HepG2 (cell line): ENCODE measurements around the gene PDPK1. TPM values are rescaled to one million over a fixed set of nuclear protein-coding genes. Genes with fewer than 3 reads are reported as not detected.

Experiments
- ATAC-seq: fragments of 200-7000 bp; cut with Tn5 transposase; 3 replicates; pipeline ENCODE4 v1.9.1; 2020; ENCODE audit warnings: mild to moderate bottlenecking, moderate library complexity
- BruUV-seq: library from RNA; stranded (reverse); fragments of 400-500 nt; replicated peaks from 2 replicates; lab custom pipeline; 2021; lab: Mats Ljungman, UMichigan
- CTCF ChIA-PET: fragments of 300-600 bp; formaldehyde crosslinking; extraction: SDS; loops from one replicate; lab custom pipeline; 2021; ENCODE audit warnings: low total read pairs, inconsistent platforms, low intra/inter-chr PET ratio; lab: Yijun Ruan, JAX
- POLR2A ChIA-PET: fragments of 350-600 bp; sonication (Branson Sonifier 250); formaldehyde crosslinking; loops from one replicate; lab custom pipeline; 2020; ENCODE audit warnings: antibody characterized with exemption, inconsistent platforms; lab: Yijun Ruan, JAX
- DNase-seq: peaks from one replicate; pipeline ENCODE4 v3.0.0-alpha.2; 2015; ENCODE audit warnings: low spot score
- FAIRE-seq: peaks from 3 replicates; lab custom pipeline; 2011; peaks lifted over from hg19 to GRCh38; lab: Jason Lieb, UNC
- H2AFZ ChIP-seq: one replicate; pipeline ENCODE4 v1.6.1; 2011; ENCODE audit warnings: low read length, inconsistent platforms
- H3K27ac ChIP-seq: fragments of 300-600 bp; 3 replicates; pipeline ENCODE4 v1.8.0; 2011; ENCODE audit warnings: mixed run types, mild to moderate bottlenecking, mixed read lengths, low read length, inconsistent platforms; ENCODE audit not compliant: insufficient read depth; ENCODE audit errors: extremely low read length
- H3K27me3 ChIP-seq, 2 experiments: fragments of 200-600 bp in 1 of 2; 2 replicates in 1 of 2; 3 replicates in 1 of 2; pipeline versions ENCODE4 v1.6.0 to v1.8.0; 2011; ENCODE audit warnings: low read length in 2 of 2, mild to moderate bottlenecking in 2 of 2, moderate library complexity in 2 of 2, inconsistent platforms in 1 of 2; ENCODE audit not compliant: insufficient read depth in 2 of 2, control insufficient read depth in 1 of 2
- H3K36me3 ChIP-seq, 2 experiments: fragments of 200-600 bp in 1 of 2; replicated peaks in 1 of 2; 2 replicates in 1 of 2; 3 replicates in 1 of 2; pipeline versions ENCODE4 v1.5.1 to v1.8.0; 2011; ENCODE audit warnings: low read length in 2 of 2, inconsistent platforms in 1 of 2; ENCODE audit not compliant: insufficient read depth in 2 of 2, control insufficient read depth in 1 of 2
- H3K4me1 ChIP-seq: 2 replicates; pipeline ENCODE4 v1.5.1; 2012; ENCODE audit warnings: low read length, inconsistent platforms; ENCODE audit not compliant: insufficient read depth
- H3K4me2 ChIP-seq: 2 replicates; pipeline ENCODE4 v1.6.0; 2011; ENCODE audit warnings: low read depth, low read length, inconsistent platforms
- H3K4me3 ChIP-seq, 3 experiments: fragments of 200-600 bp in 1 of 3; sonication (generic), shearing (Covaris generic) in 1 of 3; replicated peaks in 1 of 3; 2 replicates each; pipeline ENCODE4 v1.5.1; 2011 to 2016; ENCODE audit warnings: low read length in 3 of 3, inconsistent platforms in 2 of 3, low read depth in 2 of 3, mild to moderate bottlenecking in 2 of 3, control low read depth in 1 of 3, mixed read lengths in 1 of 3; ENCODE audit not compliant: insufficient read depth in 1 of 3
- H3K79me2 ChIP-seq: one replicate; pipeline ENCODE4 v1.6.1; 2011; ENCODE audit warnings: low read length, inconsistent platforms; ENCODE audit not compliant: insufficient read depth
- H3K9ac ChIP-seq: 2 replicates; pipeline ENCODE4 v1.6.0; 2011; ENCODE audit warnings: mild to moderate bottlenecking, low read depth, low read length, inconsistent platforms; ENCODE audit not compliant: insufficient read depth
- H3K9me3 ChIP-seq: 2 replicates; pipeline ENCODE4 v1.5.1; 2012; ENCODE audit warnings: mild to moderate bottlenecking, low read length
- H4K20me1 ChIP-seq: 2 replicates; pipeline ENCODE4 v1.6.0; 2011; ENCODE audit warnings: inconsistent platforms, mild to moderate bottlenecking, low read length, moderate library complexity; ENCODE audit not compliant: insufficient read depth
- BATF2 ChIP-seq: sonication (generic); formaldehyde crosslinking; IDR thresholded peaks from 2 replicates; pipeline ENCODE4 v1.8.0; 2022; ENCODE audit warnings: mild to moderate bottlenecking, missing genetic modification reagents, moderate library complexity
- CBFB ChIP-seq: sonication (generic); formaldehyde crosslinking; IDR thresholded peaks from 2 replicates; pipeline ENCODE4 v1.4.0; 2020; ENCODE audit warnings: missing genetic modification reagents
- GABPA ChIP-seq, 2 experiments: IDR thresholded peaks; 2 replicates each; pipeline ENCODE4 v1.6.1; 2011 to 2016; ENCODE audit warnings: low read depth in 2 of 2, low read length in 1 of 2, missing biosample characterization in 1 of 2, missing genetic modification characterization in 1 of 2
- HNRNPK ChIP-seq: fragments of 200-400 bp; formaldehyde crosslinking; IDR thresholded peaks from 2 replicates; pipeline ENCODE4 v1.6.1; 2018; ENCODE audit warnings: low read length, low read depth, moderate library complexity, mild to moderate bottlenecking; ENCODE audit not compliant: poor library complexity, severe bottlenecking
- HNRNPL ChIP-seq: fragments of 200-400 bp; formaldehyde crosslinking; IDR thresholded peaks from 2 replicates; pipeline ENCODE4 v1.6.1; 2017; ENCODE audit warnings: mild to moderate bottlenecking, low read depth, low read length
- MEIS2 ChIP-seq: sonication (generic); formaldehyde crosslinking; IDR thresholded peaks from 2 replicates; pipeline ENCODE4 v1.9.0; 2021; ENCODE audit warnings: mild to moderate bottlenecking, missing genetic modification reagents
- NBN ChIP-seq: fragments of 450-650 bp; conservative IDR thresholded peaks from 2 replicates; pipeline ENCODE4 v1.6.1; 2017
- POLR2AphosphoS2 ChIP-seq: IDR thresholded peaks from 2 replicates; pipeline ENCODE4 v1.6.1; 2011; ENCODE audit warnings: low read depth, low read length, improper control_type of control experiment
- RFX3 ChIP-seq: IDR thresholded peaks from 2 replicates; pipeline ENCODE4 v1.6.1; 2016; ENCODE audit warnings: missing biosample characterization, missing genetic modification reagents
- ZNF451 ChIP-seq: sonication (generic); formaldehyde crosslinking; IDR thresholded peaks from 2 replicates; pipeline ENCODE4 v1.5.0; 2020; ENCODE audit warnings: mild to moderate bottlenecking, missing genetic modification reagents
- ZNF720 ChIP-seq: sonication (generic); formaldehyde crosslinking; IDR thresholded peaks from 2 replicates; pipeline ENCODE4 v1.4.0; 2020; ENCODE audit warnings: missing genetic modification reagents
- WGBS: methylation state at CpG from one replicate; pipeline ENCODE4 v1.1.6; 2017; ENCODE audit warnings: low lambda C conversion rate; 5-methylcytosine and 5-hydroxymethylcytosine counted together
- in situ Hi-C: cut with HindIII; loops from 2 replicates; pipeline ENCODE4 v1.10.0; 2017; ENCODE audit warnings: low pct_unique_long_range_greater_than_20kb; ENCODE audit not compliant: extremely low pct_ligation_motif_present
- intact Hi-C: fragments of 100-400 bp; cut with micrococcal nuclease; formaldehyde crosslinking; loops from one replicate; pipeline ENCODE4 v1.10.0; 2022; ENCODE audit not compliant: unreplicated experiment
- polyA plus RNA-seq, 8 experiments: library from polyadenylated mRNA; depleted of rRNA in 3 of 8; stranded (reverse) in 7 of 8; unstranded in 1 of 8; fragments of >200 nt; fragmentation: Illumina TruSeq in 4 of 8; extraction: Trizol in 4 of 8; gene quantifications; 2 replicates each; pipeline versions ENCODE4 v1.2.1 to v1.2.3, GENCODE V29; 2011 to 2016; ENCODE audit warnings: low read depth in 4 of 8, missing spikeins in 1 of 8, mixed read lengths in 1 of 8; ENCODE audit not compliant: insufficient read depth in 1 of 8
- total RNA-seq, 5 experiments: library from RNA; depleted of rRNA; stranded (reverse); fragments of >200 nt; fragmentation: Illumina TruSeq; extraction: Trizol; gene quantifications; 2 replicates each; pipeline ENCODE4 v1.2.3, GENCODE V29; 2016; ENCODE audit warnings: low read depth in 1 of 5
- TF ChIP-seq, protein P1 (sequence below): sonication (generic); formaldehyde crosslinking; IDR thresholded peaks from 2 replicates; pipeline ENCODE4 v1.8.1; 2023; ENCODE audit warnings: mild to moderate bottlenecking, missing genetic modification reagents
- TF ChIP-seq, protein P2 (sequence below): sonication (generic); formaldehyde crosslinking; IDR thresholded peaks from 2 replicates; pipeline ENCODE4 v1.5.0; 2020; ENCODE audit warnings: mild to moderate bottlenecking, missing genetic modification reagents, borderline replicate concordance
- TF ChIP-seq, protein P3 (sequence below): sonication (generic); formaldehyde crosslinking; IDR thresholded peaks from 2 replicates; pipeline ENCODE4 v1.4.0; 2020; ENCODE audit warnings: missing genetic modification reagents; ENCODE audit errors: not compliant biosample characterization

PDPK1 gene
- total and polyA plus RNA-seq, 2 of the 13 experiments (the other 11 are each of a cell fraction or from before 2014, with no cell fraction given) = 59.6 to 129 TPM

GRCh38 chr16:2501946-2502895 lies 35.6 kb upstream of the PDPK1 start (continued):
- no peak for TF ChIP-seq ZNF720 (CRISPR knock-in tag)
- TF ChIP-seq, protein P1, sequence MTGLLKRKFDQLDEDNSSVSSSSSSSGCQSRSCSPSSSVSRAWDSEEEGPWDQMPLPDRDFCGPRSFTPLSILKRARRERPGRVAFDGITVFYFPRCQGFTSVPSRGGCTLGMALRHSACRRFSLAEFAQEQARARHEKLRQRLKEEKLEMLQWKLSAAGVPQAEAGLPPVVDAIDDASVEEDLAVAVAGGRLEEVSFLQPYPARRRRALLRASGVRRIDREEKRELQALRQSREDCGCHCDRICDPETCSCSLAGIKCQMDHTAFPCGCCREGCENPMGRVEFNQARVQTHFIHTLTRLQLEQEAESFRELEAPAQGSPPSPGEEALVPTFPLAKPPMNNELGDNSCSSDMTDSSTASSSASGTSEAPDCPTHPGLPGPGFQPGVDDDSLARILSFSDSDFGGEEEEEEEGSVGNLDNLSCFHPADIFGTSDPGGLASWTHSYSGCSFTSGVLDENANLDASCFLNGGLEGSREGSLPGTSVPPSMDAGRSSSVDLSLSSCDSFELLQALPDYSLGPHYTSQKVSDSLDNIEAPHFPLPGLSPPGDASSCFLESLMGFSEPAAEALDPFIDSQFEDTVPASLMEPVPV (CRISPR knock-in tag) = no peak
- 0 out of 2 replicates have a peak, but pooled peaks have one; percentile 13 for TF ChIP-seq HNRNPL

DNA sequence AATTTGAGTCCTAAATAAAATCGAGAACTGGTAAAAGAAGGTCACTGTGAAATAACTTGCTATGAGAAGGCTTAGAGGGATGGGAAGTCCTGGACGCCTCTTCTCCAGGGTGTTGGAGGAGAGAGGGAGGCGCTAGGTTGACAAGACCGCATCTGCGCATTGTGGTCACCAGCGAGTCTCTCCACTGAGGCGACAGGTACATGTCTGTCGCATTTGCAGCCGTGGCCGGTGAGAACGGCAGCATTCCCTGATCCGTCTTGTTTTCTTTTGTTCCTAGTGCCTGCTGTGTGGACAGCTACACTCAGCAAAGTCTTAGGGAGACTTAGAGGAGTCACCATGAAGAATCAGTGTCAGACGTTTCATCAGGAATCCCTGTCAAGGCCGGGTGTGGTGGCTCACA lies 32.1 kb upstream of the PDPK1 start:
- ChIA-PET CTCF (no interaction called here), POLR2A (no interaction called here)
- Histone ChIP-seq H4K20me1 (no peaks in the 10 kb centered on the region), H3K9me3 (no peaks in the 10 kb centered on the region), H3K36me3 (peaks cover 0 to 2% of the 10 kb centered on the region in 2 experiments; a peak in 1 of 5 replicates), H3K9ac (no peak overlapping the region), H3K27ac (no peak overlapping the region), H2AFZ (no peak overlapping the region), H3K27me3 (no peaks in the 10 kb centered on the region), H3K4me3 (no peak overlapping the region), H3K4me1 (peaks cover 22% of the 10 kb centered on the region), H3K4me2 (no peak overlapping the region), H3K79me2 (no peaks in the 10 kb centered on the region)
- intact Hi-C loops = loop anchor here (10.0 kb wide), 1 partner anchor 161 kb away; the partner anchor contains the start of gene ABCA3
- ATAC-seq (no peak), DNase-seq (no peak), FAIRE-seq (no peak)
- in situ Hi-C loops = no loop called here
- 91% methylated on average over 14 of the region's 14 CpGs for WGBS
- no TSS peak for BruUV-seq
- TF ChIP-seq MEIS2 (CRISPR knock-in tag) (no peak), BATF2 (no peak), HNRNPK (no peak), RFX3 (no peak), POLR2AphosphoS2 (no peak), CBFB (CRISPR knock-in tag) (no peak), GABPA (IDR thresholded peaks at IDR 0.05; ENCODE audit: low read depth, low read length) (no peak), GABPA (CRISPR knock-in tag; IDR thresholded peaks at IDR 0.05; ENCODE audit: low read depth) (no peak), NBN (no peak), ZNF451 (no peak)
- TF ChIP-seq, protein P2, sequence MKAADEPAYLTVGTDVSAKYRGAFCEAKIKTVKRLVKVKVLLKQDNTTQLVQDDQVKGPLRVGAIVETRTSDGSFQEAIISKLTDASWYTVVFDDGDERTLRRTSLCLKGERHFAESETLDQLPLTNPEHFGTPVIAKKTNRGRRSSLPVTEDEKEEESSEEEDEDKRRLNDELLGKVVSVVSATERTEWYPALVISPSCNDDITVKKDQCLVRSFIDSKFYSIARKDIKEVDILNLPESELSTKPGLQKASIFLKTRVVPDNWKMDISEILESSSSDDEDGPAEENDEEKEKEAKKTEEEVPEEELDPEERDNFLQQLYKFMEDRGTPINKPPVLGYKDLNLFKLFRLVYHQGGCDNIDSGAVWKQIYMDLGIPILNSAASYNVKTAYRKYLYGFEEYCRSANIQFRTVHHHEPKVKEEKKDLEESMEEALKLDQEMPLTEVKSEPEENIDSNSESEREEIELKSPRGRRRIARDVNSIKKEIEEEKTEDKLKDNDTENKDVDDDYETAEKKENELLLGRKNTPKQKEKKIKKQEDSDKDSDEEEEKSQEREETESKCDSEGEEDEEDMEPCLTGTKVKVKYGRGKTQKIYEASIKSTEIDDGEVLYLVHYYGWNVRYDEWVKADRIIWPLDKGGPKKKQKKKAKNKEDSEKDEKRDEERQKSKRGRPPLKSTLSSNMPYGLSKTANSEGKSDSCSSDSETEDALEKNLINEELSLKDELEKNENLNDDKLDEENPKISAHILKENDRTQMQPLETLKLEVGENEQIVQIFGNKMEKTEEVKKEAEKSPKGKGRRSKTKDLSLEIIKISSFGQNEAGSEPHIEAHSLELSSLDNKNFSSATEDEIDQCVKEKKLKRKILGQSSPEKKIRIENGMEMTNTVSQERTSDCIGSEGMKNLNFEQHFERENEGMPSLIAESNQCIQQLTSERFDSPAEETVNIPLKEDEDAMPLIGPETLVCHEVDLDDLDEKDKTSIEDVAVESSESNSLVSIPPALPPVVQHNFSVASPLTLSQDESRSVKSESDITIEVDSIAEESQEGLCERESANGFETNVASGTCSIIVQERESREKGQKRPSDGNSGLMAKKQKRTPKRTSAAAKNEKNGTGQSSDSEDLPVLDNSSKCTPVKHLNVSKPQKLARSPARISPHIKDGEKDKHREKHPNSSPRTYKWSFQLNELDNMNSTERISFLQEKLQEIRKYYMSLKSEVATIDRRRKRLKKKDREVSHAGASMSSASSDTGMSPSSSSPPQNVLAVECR (CRISPR knock-in tag) = no peak
- TF ChIP-seq, protein P3, sequence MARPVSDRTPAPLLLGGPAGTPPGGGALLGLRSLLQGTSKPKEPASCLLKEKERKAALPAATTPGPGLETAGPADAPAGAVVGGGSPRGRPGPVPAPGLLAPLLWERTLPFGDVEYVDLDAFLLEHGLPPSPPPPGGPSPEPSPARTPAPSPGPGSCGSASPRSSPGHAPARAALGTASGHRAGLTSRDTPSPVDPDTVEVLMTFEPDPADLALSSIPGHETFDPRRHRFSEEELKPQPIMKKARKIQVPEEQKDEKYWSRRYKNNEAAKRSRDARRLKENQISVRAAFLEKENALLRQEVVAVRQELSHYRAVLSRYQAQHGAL (CRISPR knock-in tag) = no peak
